COLO829 (cell line): Measurements from ENCODE around the gene SCGB3A1.

ENCODE experiments used
- DNase-seq: peaks from one replicate; pipeline ENCODE4 v3.0.0; 2012; ENCODE audit warnings: low spot score

Gene SCGB3A1, protein sequence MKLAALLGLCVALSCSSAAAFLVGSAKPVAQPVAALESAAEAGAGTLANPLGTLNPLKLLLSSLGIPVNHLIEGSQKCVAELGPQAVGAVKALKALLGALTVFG

DNA sequence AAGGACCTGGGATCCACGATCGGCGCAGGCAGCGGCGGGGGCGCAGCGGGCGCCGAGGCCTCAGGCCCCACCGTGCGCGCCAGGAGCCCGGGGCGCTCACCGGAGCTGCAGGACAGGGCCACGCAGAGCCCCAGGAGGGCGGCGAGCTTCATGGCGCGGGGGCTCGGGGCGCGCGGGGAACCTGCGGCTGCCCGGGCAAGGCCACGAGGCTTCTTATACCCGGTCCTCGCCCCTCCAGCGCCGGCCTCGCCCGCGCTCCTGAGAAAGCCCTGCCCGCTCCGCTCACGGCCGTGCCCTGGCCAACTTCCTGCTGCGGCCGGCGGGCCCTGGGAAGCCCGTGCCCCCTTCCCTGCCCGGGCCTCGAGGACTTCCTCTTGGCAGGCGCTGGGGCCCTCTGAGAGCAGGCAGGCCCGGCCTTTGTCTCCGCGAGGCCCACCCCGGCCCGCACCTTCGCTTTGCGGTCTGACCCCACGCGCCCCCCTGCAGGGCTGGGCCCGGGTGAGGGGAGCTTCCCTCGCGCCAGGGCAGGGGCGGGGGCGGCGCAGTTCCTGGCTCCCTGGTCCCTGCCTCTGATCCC is at the start of gene SCGB3A1:
Gene SCGB3A1, minus strand, starts transcription at position 189 of the 577 bp plus-strand sequence. Its CDS starts 37 bp downstream, at position 152.
- no peak for DNase-seq

DNA sequence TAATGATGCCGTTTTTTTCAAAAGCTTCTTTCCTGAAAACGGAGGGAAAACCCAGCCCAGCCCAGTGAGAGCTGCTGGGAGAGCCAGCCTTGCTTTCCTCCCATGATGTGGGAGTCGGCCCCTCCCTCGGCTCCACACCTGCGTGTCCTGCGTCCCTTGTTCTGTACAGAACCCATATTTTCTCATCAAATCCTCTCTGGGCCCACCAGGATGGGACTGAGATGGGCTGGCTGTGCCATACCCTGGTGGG is 49.2 kb upstream of the SCGB3A1 start:
- no peak for DNase-seq

GRCh38 chr5:180639741-180640610 is 48.7 kb upstream of the SCGB3A1 start:
- no peak for DNase-seq

DNA sequence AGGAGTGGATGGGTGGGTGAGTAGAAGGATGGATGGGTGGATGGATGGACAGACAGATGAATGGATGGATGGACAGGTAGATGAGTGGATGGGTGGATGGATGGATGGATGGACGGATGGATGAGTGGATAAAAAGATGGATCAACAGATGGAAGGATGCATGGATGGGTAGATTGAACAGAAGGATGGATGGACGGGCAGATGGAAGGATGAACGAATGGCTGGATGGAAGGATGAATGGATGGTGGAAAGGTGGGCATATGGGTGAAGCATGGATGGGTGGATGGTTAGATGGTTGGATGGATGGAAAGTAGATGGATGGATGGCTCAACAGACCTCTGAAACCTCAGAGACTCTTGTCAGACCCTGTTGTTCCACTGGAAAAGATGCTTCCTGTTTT is 48.0 kb upstream of the SCGB3A1 start:
- DNase-seq = no peak

DNA sequence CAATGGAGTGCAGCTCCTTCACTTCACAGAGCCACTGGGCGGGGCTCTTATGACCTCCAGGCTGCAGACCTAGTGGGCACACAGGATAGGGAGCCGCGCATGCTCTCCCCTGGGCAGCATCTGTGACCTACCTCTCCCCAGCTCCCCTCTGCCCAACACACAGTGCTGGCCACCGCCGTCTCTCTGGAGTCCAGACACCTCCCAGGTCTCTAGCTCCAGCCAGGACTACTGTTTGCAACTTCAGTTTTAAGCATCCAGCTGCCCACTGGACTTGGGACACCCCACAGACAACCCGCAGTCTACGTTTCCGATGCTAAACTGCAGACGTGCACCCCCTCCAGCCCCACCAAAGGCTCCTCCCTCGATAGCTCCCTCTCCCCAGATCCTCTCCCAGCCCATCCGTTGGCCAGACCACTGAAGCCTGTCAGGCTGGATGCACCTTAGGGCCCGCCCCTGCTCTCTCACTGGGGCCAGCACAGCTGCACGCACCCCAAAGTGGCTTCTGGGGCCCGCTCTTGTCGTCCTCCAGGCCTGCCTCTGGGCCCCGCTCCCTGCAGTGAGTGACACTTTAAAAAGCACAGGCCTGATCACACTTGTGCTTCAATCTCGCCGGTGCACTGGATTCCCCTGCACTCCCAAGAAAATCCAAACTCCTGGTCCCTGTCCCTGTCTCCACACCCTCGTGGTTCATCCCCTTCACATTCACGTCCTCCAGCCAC is 46.8 kb upstream of the SCGB3A1 start:
- no peak for DNase-seq

- DNase-seq = no peak
Observed at GRCh38 chr5:180636403-180637075, 45.2 kb upstream of the SCGB3A1 start.

GRCh38 chr5:180636016-180636402 is 44.7 kb upstream of the SCGB3A1 start:
- no peak for DNase-seq

GRCh38 chr5:180633283-180634177 is 42.2 kb upstream of the SCGB3A1 start:
- no peak for DNase-seq

DNA sequence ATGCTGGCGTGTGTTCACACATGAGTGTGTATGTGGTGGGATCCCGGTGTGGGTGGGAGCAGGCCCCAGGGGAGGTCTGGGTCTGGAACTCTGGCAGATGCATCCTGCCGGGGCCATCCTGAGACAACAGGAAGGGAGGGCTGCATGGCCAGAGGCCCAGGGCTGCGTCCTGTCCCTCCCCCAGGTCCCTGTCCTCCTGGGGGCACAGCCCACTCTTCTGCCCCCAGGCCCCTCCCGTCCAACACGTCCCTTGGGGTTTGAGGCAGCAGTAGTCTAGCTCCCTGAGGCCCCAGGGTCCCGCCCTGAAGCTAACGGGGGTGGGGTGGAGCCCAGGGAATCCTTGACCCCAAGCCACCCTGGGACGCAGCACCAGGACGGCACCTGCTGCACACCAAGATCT is 41.5 kb upstream of the SCGB3A1 start:
- no peak for DNase-seq

- DNase-seq = no peak
Observed at GRCh38 chr5:180631549-180632383, 40.5 kb upstream of the SCGB3A1 start.

- DNase-seq = no peak
Observed at GRCh38 chr5:180630426-180630825, 39.1 kb upstream of the SCGB3A1 start.

- DNase-seq = no peak
Observed at GRCh38 chr5:180629831-180630382, 38.6 kb upstream of the SCGB3A1 start.

GRCh38 chr5:180628827-180629750 is 37.8 kb upstream of the SCGB3A1 start:
- DNase-seq = no peak

GRCh38 chr5:180628211-180628610 is 36.9 kb upstream of the SCGB3A1 start:
- DNase-seq = no peak

GRCh38 chr5:180627386-180628120 is 36.3 kb upstream of the SCGB3A1 start:
- no peak for DNase-seq

- no peak for DNase-seq
Observed at GRCh38 chr5:180626661-180627385, 35.5 kb upstream of the SCGB3A1 start.

GRCh38 chr5:180625791-180626660 is 34.7 kb upstream of the SCGB3A1 start:
- no peak for DNase-seq
